Ascending aorta (tissue), 2 donors: ENCODE results near the gene NEURL4. TPM values are rescaled to one million over a fixed set of nuclear protein-coding genes. Genes with fewer than 3 reads are reported as not detected.

Source experiments
- DNase-seq, 2 donors: peaks; one replicate each; pipeline ENCODE4 v3.0.0-alpha.2; 2019; ENCODE audit warnings: low spot score in 2 of 2
- H3K27ac ChIP-seq, 2 donors: fragments of 200-600 bp; sonication (generic); one replicate each; pipeline ENCODE4 v1.5.1; 2016 to 2017; ENCODE audit warnings: mild to moderate bottlenecking in 1 of 2
- H3K27me3 ChIP-seq: fragments of 200-600 bp; sonication (generic); one replicate; pipeline ENCODE4 v1.5.1; 2017
- H3K36me3 ChIP-seq, 2 donors: fragments of 200-600 bp; sonication (generic); one replicate each; pipeline ENCODE4 v1.5.1; 2016
- H3K4me1 ChIP-seq, 2 donors: fragments of 200-600 bp; sonication (generic); one replicate each; pipeline ENCODE4 v1.5.1; 2016 to 2017; ENCODE audit warnings: mild to moderate bottlenecking in 1 of 2
- H3K4me3 ChIP-seq, 2 donors: fragments of 200-600 bp; sonication (generic); one replicate each; pipeline ENCODE4 v1.5.1; 2016 to 2017; ENCODE audit warnings: mild to moderate bottlenecking in 1 of 2
- H3K9me3 ChIP-seq, 2 donors: fragments of 200-600 bp; sonication (generic); one replicate each; pipeline ENCODE4 v1.5.1; 2016
- CTCF ChIP-seq, 3 experiments: fragments of 200-600 bp in 2 of 3; fragments of 450-650 bp in 1 of 3; sonication (generic) in 2 of 3; IDR thresholded peaks; one replicate each; pipeline ENCODE4 v1.5.1; 2016 to 2019; ENCODE audit warnings: antibody characterized with exemption in 3 of 3, mild to moderate bottlenecking in 1 of 3, moderate library complexity in 1 of 3
- intact Hi-C: fragments of 100-400 bp; cut with DNase I; formaldehyde crosslinking; loops from one replicate; pipeline ENCODE4 v1.15.1; 2023
- total RNA-seq: library from RNA; depleted of rRNA; stranded (reverse); fragments of >200 nt; gene quantifications from one replicate; pipeline ENCODE4 v1.1.0, GENCODE V29; 2016

Gene NEURL4
- total RNA-seq, 1 donor from 2014 or later = 22.0 TPM

GRCh38 chr17:7307686-7308624 lies 21.2 kb downstream of the NEURL4 start:
- intact Hi-C loops = loop anchor here (1.0 to 5.0 kb wide), 4 partner anchors 43 to 379 kb away; partner anchors contain the start of genes ELP5, PHF23, TP53 and WRAP53
- peak overlapping the region; percentile 97 to 100 for H3K27ac ChIP-seq
- no peak for DNase-seq
- H3K4me1 ChIP-seq = peaks cover 3 to 28% of the 10 kb centered on the region in 2 donors
- H3K4me3 ChIP-seq = peak overlapping the region; percentile 76 to 99
- no peaks in the 10 kb centered on the region for H3K9me3 ChIP-seq
- H3K27me3 ChIP-seq = no peaks in the 10 kb centered on the region
- no peak for TF ChIP-seq CTCF (IDR thresholded peaks at IDR 0.05)
- peaks cover 34 to 35% of the 10 kb centered on the region in 2 donors for H3K36me3 ChIP-seq

- H3K4me3 ChIP-seq = peak within 1 kb of the TSS; percentile 76 to 99
- intact Hi-C loops = loop anchor here (1.0 to 5.0 kb wide), 3 partner anchors 54 to 380 kb away; partner anchors contain the start of genes ELP5, PHF23, TP53 and WRAP53
- H3K27me3 ChIP-seq = no peaks in the 10 kb centered on the region
- H3K4me1 ChIP-seq = peaks cover 3 to 26% of the 10 kb centered on the region in 2 donors
- TF ChIP-seq CTCF (IDR thresholded peaks at IDR 0.05) = no peak
- peak; percentile 98 to 99 for DNase-seq
- peaks cover 25 to 27% of the 10 kb centered on the region in 2 donors for H3K36me3 ChIP-seq
- H3K27ac ChIP-seq = peak within 1 kb of the TSS; percentile 97 to 100
- H3K9me3 ChIP-seq = no peaks in the 10 kb centered on the region
These were observed 22.0 kb downstream of the NEURL4 start, which contains the start of gene EIF5A for GRCh38 chr17:7306911-7307685. Gene EIF5A, plus strand, starts transcription at chr17:7307628. Its CDS starts 2,008 bp downstream, at chr17:7309636.

DNA sequence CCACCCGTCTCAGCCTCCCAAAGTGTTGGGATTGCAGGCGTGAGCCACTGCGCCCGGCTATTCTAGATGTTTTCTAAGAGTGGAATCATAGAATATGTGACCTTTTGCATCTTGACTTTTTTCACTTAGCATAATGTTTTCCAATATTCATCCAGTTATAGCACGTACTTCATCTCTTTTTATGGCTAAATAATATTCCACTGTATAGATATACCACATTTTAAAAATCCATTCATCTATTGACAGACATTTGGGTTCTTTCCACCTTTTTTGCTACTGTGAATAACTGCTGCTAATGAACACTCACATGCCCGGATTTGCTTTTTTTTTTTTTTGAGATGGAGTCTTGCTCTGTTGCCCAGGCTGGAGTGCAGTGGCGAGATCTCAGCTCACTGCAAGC lies 25.0 kb downstream of the NEURL4 start:
- no peak for TF ChIP-seq CTCF (IDR thresholded peaks at IDR 0.05)
- no peak overlapping the region for H3K27ac ChIP-seq
- DNase-seq = no peak
- no peak overlapping the region for H3K4me3 ChIP-seq
- H3K9me3 ChIP-seq = no peaks in the 10 kb centered on the region
- intact Hi-C loops = no loop called here
- H3K36me3 ChIP-seq = no peaks in the 10 kb centered on the region
- H3K27me3 ChIP-seq = no peaks in the 10 kb centered on the region
- peaks cover 0 to 9% of the 10 kb centered on the region in 2 donors for H3K4me1 ChIP-seq

DNA sequence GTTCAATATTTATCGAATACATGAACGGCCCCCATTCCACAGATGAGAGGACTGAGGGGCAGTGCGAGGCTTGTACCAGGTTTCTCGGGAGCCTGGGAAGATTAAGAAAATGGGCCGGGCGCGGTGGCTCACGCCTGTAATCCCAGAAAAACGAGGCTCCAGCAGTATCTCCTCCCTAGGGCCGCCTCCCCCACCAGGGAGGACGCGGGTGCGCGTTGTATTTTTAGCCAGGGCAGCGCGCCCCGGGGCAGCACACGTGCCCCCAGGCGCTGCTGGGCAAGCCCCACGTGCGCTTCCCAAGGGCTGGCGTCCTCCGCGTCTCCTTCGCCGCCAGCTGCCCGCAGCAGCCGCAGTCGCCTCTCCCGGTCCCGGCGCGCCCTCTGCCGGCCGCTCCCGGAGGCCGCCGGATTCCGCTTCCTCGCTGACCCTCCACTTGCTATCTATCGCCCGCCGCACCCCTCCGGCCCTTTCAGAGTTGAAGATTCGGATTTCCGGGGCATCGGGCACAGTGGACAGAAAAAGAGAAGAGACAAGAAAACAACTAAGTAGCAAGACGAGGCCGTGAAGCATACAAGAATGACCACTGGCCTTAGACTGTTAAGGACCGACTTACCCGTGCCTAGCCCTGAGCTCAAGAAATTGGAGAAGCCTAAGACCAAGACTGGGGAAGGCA lies 32.8 kb downstream of the NEURL4 start:
- intact Hi-C loops = loop anchor here (1.0 to 5.0 kb wide), 2 partner anchors 16 to 249 kb away; no protein-coding TSS in a partner anchor
- peaks cover 4 to 22% of the 10 kb centered on the region in 2 donors for H3K4me1 ChIP-seq

More for the DNA sequence above, 32.8 kb downstream of the NEURL4 start:
- peak overlapping the region in 1 of 2 donors; percentile 33 for H3K4me3 ChIP-seq
- peak overlapping the region in 1 of 2 donors; percentile 34 for H3K27ac ChIP-seq
- H3K27me3 ChIP-seq = peaks cover 8% of the 10 kb centered on the region
- no peaks in the 10 kb centered on the region for H3K9me3 ChIP-seq
- TF ChIP-seq CTCF (IDR thresholded peaks at IDR 0.05) = peak; percentile 95 to 97 (median 96)
- no peaks in the 10 kb centered on the region for H3K36me3 ChIP-seq
- DNase-seq = peak in 1 of 2 donors; percentile 89
